HEK293 (cell line): ENCODE data around the gene LCAT.

Experiments used
- REST ChIP-seq: fragments of 450-650 bp; formaldehyde crosslinking; IDR thresholded peaks from 2 replicates; pipeline ENCODE4 v1.5.1; 2016; ENCODE audit warnings: missing biosample characterization, missing genetic modification characterization
- ZBTB49 ChIP-seq: fragments of 450-650 bp; formaldehyde crosslinking; IDR thresholded peaks from 2 replicates; pipeline ENCODE4 v1.5.1; 2016; ENCODE audit warnings: missing biosample characterization, missing genetic modification characterization, low read depth
- ZNF530 ChIP-seq: fragments of 450-650 bp; formaldehyde crosslinking; IDR thresholded peaks from 2 replicates; pipeline ENCODE4 v1.5.1; 2016; ENCODE audit warnings: low read depth, missing biosample characterization, missing genetic modification characterization
- TF ChIP-seq, protein P1 (sequence below): fragments of 450-650 bp; formaldehyde crosslinking; IDR thresholded peaks from 2 replicates; pipeline ENCODE4 v1.5.1; 2016; ENCODE audit warnings: missing biosample characterization, missing genetic modification characterization
- TF ChIP-seq, protein P2 (sequence below): fragments of 450-650 bp; formaldehyde crosslinking; IDR thresholded peaks from 2 replicates; pipeline ENCODE4 v1.5.1; 2016; ENCODE audit warnings: missing biosample characterization, missing genetic modification characterization

- TF ChIP-seq ZBTB49 (tag by site-specific recombination) (no peak), ZNF530 (tag by site-specific recombination) (no peak), REST (tag by site-specific recombination) (no peak)
- TF ChIP-seq, protein P1, sequence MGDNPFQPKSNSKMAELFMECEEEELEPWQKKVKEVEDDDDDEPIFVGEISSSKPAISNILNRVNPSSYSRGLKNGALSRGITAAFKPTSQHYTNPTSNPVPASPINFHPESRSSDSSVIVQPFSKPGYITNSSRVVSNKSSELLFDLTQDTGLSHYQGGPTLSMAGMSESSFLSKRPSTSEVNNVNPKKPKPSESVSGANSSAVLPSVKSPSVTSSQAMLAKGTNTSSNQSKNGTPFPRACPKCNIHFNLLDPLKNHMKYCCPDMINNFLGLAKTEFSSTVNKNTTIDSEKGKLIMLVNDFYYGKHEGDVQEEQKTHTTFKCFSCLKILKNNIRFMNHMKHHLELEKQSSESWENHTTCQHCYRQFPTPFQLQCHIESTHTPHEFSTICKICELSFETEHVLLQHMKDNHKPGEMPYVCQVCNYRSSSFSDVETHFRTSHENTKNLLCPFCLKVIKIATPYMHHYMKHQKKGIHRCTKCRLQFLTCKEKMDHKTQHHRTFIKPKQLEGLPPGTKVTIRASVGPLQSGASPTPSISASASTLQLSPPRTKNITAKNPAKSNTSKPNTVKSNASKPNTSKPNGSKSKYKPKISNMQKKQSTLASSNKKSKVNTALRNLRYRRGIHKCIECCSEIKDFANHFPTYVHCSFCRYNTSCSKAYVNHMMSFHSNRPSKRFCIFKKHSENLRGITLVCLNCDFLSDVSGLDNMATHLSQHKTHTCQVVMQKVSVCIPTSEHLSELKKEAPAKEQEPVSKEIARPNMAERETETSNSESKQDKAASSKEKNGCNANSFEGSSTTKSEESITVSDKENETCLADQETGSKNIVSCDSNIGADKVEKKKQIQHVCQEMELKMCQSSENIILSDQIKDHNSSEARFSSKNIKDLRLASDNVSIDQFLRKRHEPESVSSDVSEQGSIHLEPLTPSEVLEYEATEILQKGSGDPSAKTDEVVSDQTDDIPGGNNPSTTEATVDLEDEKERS (tag by site-specific recombination): no peak
- TF ChIP-seq, protein P2, sequence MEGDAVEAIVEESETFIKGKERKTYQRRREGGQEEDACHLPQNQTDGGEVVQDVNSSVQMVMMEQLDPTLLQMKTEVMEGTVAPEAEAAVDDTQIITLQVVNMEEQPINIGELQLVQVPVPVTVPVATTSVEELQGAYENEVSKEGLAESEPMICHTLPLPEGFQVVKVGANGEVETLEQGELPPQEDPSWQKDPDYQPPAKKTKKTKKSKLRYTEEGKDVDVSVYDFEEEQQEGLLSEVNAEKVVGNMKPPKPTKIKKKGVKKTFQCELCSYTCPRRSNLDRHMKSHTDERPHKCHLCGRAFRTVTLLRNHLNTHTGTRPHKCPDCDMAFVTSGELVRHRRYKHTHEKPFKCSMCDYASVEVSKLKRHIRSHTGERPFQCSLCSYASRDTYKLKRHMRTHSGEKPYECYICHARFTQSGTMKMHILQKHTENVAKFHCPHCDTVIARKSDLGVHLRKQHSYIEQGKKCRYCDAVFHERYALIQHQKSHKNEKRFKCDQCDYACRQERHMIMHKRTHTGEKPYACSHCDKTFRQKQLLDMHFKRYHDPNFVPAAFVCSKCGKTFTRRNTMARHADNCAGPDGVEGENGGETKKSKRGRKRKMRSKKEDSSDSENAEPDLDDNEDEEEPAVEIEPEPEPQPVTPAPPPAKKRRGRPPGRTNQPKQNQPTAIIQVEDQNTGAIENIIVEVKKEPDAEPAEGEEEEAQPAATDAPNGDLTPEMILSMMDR (tag by site-specific recombination): no peak
These were observed 22.7 kb upstream of the LCAT start for GRCh38 chr16:67966549-67967182.
